CD4-positive, CD25-positive, alpha-beta regulatory T cell (primary cell): ENCODE results near the gene GLB1L. TPM values are rescaled to one million over a fixed set of nuclear protein-coding genes. Genes with fewer than 3 reads are reported as not detected.
"Not testable (repeated sequence)": the region's sequence is repeated elsewhere in the genome, so short reads cannot be mapped to it uniquely, and the experiment has no call there.

ENCODE experiments used
- ATAC-seq, 2 donors: fragments of 150-1000 bp; cut with Tn5 transposase; one replicate each; pipeline ENCODE4 v1.10.0; 2021; ENCODE audit warnings: low read depth in 2 of 2, moderate number of reproducible peaks in 2 of 2, moderate library complexity in 1 of 2
- DNase-seq, 3 donors: peaks; one replicate each; pipeline versions ENCODE4 v3.0.0 to v3.0.0-alpha.2; 2012 to 2022; ENCODE audit warnings: mixed read lengths in 1 of 3
- H3K27ac ChIP-seq: one replicate; pipeline ENCODE4 v1.7.0; 2013; ENCODE audit warnings: mild to moderate bottlenecking, low read length; ENCODE audit not compliant: insufficient read depth, poor library complexity, severe bottlenecking
- H3K27me3 ChIP-seq: one replicate; pipeline ENCODE4 v1.7.0; 2013; ENCODE audit warnings: low read length; ENCODE audit not compliant: control insufficient read depth, insufficient read depth
- H3K36me3 ChIP-seq: one replicate; pipeline ENCODE4 v1.7.0; 2013; ENCODE audit warnings: mild to moderate bottlenecking, low read length, moderate library complexity; ENCODE audit not compliant: control insufficient read depth, insufficient read depth
- H3K4me1 ChIP-seq: 2 replicates; pipeline ENCODE4 v1.7.0; 2013; ENCODE audit warnings: mild to moderate bottlenecking, low read length; ENCODE audit not compliant: insufficient read depth, control insufficient read depth, poor library complexity, severe bottlenecking
- H3K4me3 ChIP-seq: one replicate; pipeline ENCODE4 v1.7.0; 2013; ENCODE audit warnings: low read depth, mild to moderate bottlenecking, low read length, moderate library complexity
- H3K9me3 ChIP-seq, 2 experiments: 1 replicate in 1 of 2; 2 replicates in 1 of 2; pipeline ENCODE4 v1.7.0; 2013; ENCODE audit warnings: low read length in 2 of 2, mild to moderate bottlenecking in 1 of 2, moderate library complexity in 1 of 2; ENCODE audit not compliant: control insufficient read depth in 2 of 2
- H3K27ac Mint-ChIP-seq, 3 donors: one replicate each; pipeline ENCODE4 v1.8.0; 2020 to 2022; ENCODE audit warnings: mild to moderate bottlenecking in 3 of 3, mixed read lengths in 3 of 3, moderate library complexity in 2 of 3
- H3K27me3 Mint-ChIP-seq: one replicate; pipeline ENCODE4 v1.8.0; 2022; ENCODE audit warnings: mild to moderate bottlenecking, mixed read lengths
- H3K36me3 Mint-ChIP-seq: one replicate; pipeline ENCODE4 v1.8.0; 2020; ENCODE audit warnings: mixed read lengths
- H3K4me1 Mint-ChIP-seq, 4 donors: one replicate each; pipeline ENCODE4 v1.8.0; 2020 to 2022; ENCODE audit warnings: mixed read lengths in 4 of 4, mild to moderate bottlenecking in 1 of 4
- H3K4me3 Mint-ChIP-seq, 4 donors: one replicate each; pipeline ENCODE4 v1.8.0; 2020 to 2022; ENCODE audit warnings: mild to moderate bottlenecking in 4 of 4, mixed read lengths in 4 of 4, moderate library complexity in 3 of 4
- H3K9me3 Mint-ChIP-seq, 7 donors: one replicate each; pipeline ENCODE4 v1.8.0; 2020 to 2022; ENCODE audit warnings: mixed read lengths in 7 of 7, mild to moderate bottlenecking in 3 of 7, moderate library complexity in 2 of 7
- polyA plus RNA-seq, 4 donors: library from polyadenylated mRNA; unstranded; fragments of 300-500 nt; fragmentation: Illumina TruSeq; gene quantifications; one replicate each; pipeline ENCODE4 v1.2.3, GENCODE V29; 2021
- total RNA-seq: library from RNA; stranded (reverse); gene quantifications from one replicate; pipeline ENCODE4 v1.2.3, GENCODE V29; 2022

GLB1L gene
- total and polyA plus RNA-seq, 5 donors from 2014 or later: 0.78 to 1.1 (median 0.88) TPM; not detected in 1

DNA sequence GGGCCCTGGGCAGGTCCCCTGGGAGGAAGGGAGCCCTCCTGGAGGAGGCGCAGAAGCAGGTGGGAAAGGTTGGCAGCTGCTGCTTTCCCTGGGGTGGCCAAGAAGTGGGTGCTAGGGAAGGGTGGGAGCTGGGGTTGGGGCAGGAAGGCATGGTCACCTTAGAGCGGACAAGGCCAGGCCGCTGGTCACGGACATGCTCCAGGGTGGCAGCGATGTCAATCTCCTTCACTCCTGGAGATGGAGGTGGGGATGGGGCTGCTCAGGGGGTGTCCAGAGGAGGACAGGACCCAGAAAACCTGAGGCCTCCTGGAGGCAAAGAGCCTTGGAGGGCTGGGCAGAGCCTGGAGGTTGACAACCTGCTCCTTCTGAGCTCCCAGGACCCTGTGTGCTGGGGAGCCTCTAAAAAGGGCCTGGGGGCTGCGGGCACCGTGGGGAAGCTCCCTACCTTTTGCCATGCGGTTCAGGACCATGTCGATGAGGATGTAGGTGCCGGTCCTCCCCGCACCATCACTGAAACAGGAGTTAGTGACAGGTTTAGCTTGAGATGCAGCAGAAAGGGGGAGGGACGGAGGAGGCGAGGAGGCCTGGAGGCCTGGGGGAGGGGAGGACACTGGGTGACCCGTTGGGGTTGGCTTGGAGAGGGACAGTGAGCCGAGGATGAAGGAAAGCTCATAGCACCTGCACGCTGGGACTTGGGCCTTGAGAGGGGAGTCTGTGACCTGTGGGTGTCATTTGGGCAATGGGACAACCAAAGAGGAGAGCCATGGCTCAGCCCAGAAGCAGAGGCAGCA lies 45.3 kb upstream of the GLB1L start:
- peaks cover 0 to 9% (median 1%) of the 10 kb centered on the region in 4 donors for H3K4me1 Mint-ChIP-seq
- no peaks in the 10 kb centered on the region for H3K9me3 Mint-ChIP-seq
- Histone ChIP-seq H3K9me3 (no peaks in the 10 kb centered on the region), H3K27me3 (no peaks in the 10 kb centered on the region), H3K36me3 (peaks cover 2% of the 10 kb centered on the region), H3K27ac (no peak overlapping the region), H3K4me1 (peaks cover 12% of the 10 kb centered on the region), H3K4me3 (no peak overlapping the region)
- no peaks in the 10 kb centered on the region for H3K36me3 Mint-ChIP-seq
- H3K27ac Mint-ChIP-seq: no peak overlapping the region
- H3K4me3 Mint-ChIP-seq: peak overlapping the region in 1 of 4 donors; percentile 32
- H3K27me3 Mint-ChIP-seq: peaks cover 6% of the 10 kb centered on the region
- ATAC-seq (no peak), DNase-seq (no peak)

DNA sequence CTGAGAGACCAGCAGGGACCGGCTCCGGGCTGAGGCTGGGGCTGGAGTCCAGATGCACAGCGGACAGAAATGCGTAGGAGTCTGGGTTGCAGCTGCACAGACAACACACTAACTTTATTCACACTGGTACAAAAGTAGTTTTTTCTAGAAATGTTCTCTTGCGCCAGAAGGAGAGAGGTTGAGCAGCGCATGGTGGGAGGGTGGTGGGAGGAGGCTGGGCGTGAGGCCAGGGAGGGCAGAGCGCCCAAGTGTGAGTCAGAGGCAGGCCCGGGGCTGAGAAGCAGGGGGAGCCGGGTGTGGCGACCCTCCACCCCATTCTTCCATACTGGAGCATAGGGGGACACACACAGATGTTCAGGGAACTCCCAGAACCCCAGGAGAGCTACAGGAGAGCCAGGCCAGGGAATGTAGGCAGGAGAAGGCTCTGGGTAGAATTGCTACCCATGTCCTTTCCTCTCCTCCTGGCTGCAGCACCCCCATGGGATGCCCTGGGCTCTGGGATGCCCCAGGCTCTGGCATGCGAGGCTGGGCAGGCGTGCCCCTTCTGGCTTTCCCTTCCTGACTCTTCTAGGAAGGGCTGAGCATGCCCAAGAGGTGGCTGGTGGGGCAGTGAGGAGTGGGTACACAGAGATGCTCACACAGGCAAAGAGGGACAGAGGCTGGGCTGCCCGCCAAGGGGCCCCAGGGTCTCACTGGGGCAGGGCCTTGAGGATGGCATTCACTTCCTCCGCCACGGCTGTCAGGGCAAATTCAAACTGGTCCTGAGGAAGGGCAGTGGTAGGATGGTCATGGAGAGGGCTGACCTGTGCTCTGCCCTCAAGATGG lies 44.5 kb upstream of the GLB1L start:
- H3K27me3 ChIP-seq: no peaks in the 10 kb centered on the region
- H3K27me3 Mint-ChIP-seq: peaks cover 5% of the 10 kb centered on the region
- H3K4me3 ChIP-seq: no peak overlapping the region
- no peak for DNase-seq
- H3K4me1 ChIP-seq: peaks cover 11% of the 10 kb centered on the region
- H3K9me3 ChIP-seq: no peaks in the 10 kb centered on the region
- H3K27ac ChIP-seq: no peak overlapping the region
- H3K36me3 ChIP-seq: peaks cover 11% of the 10 kb centered on the region
- H3K36me3 Mint-ChIP-seq: peaks cover 4% of the 10 kb centered on the region
- peak overlapping the region in 1 of 4 donors; percentile 47 for H3K4me3 Mint-ChIP-seq
- H3K27ac Mint-ChIP-seq: no peak overlapping the region
- ATAC-seq: no peak
- H3K9me3 Mint-ChIP-seq: no peaks in the 10 kb centered on the region
- H3K4me1 Mint-ChIP-seq: peaks cover 0 to 6% (median 0%) of the 10 kb centered on the region in 4 donors

DNA sequence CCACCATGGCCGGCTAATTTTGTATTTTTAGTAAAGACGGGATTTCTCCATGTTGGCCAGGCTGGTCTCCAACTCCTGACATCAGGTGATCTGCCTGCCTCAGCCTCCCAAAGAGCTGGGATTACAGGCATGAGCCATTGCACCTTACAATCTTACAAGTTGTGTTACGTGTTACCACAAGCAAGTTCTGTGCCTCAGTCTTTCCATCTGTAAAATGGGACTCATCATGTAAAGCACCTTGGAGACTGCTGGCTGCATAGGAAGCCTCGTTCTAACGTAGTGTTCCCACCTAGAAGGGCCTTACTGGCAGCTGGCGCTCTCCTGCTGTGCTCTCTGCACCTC lies 43.9 kb upstream of the GLB1L start:
- Mint-ChIP-seq H3K36me3 (peaks cover 4% of the 10 kb centered on the region), H3K9me3 (no peaks in the 10 kb centered on the region), H3K4me3 (peak overlapping the region in 1 of 4 donors; percentile 47), H3K27me3 (peaks cover 5% of the 10 kb centered on the region), H3K27ac (no peak overlapping the region), H3K4me1 (peaks cover 0 to 4% (median 0%) of the 10 kb centered on the region in 4 donors)
- Histone ChIP-seq H3K36me3 (peaks cover 16% of the 10 kb centered on the region), H3K27ac (no peak overlapping the region), H3K4me1 (peaks cover 5% of the 10 kb centered on the region), H3K27me3 (no peaks in the 10 kb centered on the region), H3K9me3 (no peaks in the 10 kb centered on the region), H3K4me3 (no peak overlapping the region)
- ATAC-seq (no peak), DNase-seq (no peak)

DNA sequence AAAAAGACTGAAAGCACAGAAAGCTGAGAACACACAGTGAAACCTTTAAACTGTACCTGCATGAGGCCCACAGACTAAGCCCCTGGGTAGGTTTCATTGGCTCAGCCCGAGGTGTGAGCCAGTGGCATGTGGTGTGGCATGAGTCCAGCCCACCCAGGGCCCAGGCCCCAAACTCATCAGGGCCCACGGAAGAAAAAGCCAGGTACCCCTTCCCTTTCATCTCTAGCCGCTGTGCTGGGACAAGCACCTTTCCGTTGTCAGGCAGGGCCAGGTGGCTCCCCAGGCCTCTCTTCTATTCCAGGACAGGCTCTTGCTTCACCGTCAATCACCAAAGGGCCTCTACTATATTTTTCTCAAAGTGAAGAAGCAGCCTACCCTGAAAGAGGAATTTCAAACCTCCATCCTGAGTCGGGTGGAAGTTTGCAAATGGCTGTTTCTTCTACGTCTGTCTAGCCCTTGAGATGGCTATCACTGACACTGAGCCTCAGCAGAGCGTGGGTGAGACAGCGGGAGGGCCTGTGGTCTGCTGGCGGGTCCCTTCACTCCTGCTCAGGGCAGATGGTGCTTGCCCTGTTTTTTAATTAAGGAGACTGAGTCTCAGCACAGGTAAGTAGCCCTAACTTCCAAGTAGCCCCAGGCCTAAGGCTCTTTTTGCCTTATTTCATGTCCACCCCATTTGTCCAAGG lies 42.5 kb upstream of the GLB1L start:
- peaks cover 3% of the 10 kb centered on the region for H3K27me3 Mint-ChIP-seq
- H3K27ac Mint-ChIP-seq: peak overlapping the region in 1 of 3 donors; percentile 2
- H3K4me3 Mint-ChIP-seq: no peak overlapping the region
- no peaks in the 10 kb centered on the region for H3K9me3 Mint-ChIP-seq
- H3K36me3 ChIP-seq: peaks cover 30% of the 10 kb centered on the region
- DNase-seq: no peak
- H3K27me3 ChIP-seq: no peaks in the 10 kb centered on the region
- no peak overlapping the region for H3K4me3 ChIP-seq
- peaks cover 0 to 14% (median 4%) of the 10 kb centered on the region in 4 donors for H3K4me1 Mint-ChIP-seq
- no peaks in the 10 kb centered on the region for H3K9me3 ChIP-seq
- peaks cover 4% of the 10 kb centered on the region for H3K4me1 ChIP-seq
- no peak for ATAC-seq
- H3K27ac ChIP-seq: peak overlapping the region; percentile 31
- peaks cover 14% of the 10 kb centered on the region for H3K36me3 Mint-ChIP-seq

DNA sequence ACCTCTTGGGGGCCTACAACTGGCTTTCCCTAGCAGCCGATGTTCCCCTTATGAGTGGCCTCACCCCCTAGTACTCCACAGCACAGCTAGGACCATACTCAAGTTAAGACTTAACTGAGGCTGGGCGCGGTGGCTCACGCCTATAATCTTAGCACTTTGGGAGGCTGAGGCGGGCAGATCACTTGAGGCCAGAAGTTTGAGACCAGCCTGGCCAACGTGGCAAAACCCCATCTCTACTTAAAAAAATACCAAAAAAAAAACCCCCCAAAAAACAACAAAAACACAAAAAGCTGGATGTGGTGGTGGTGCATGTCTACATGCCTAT lies 41.8 kb upstream of the GLB1L start:
- Mint-ChIP-seq H3K4me1 (peaks cover 2 to 20% (median 6%) of the 10 kb centered on the region in 4 donors), H3K36me3 (peaks cover 15% of the 10 kb centered on the region)
- not testable (repeated sequence) for H3K9me3 Mint-ChIP-seq, ATAC-seq, H3K4me3 ChIP-seq, H3K27me3 Mint-ChIP-seq, H3K27ac Mint-ChIP-seq, H3K4me3 Mint-ChIP-seq, H3K9me3 ChIP-seq, DNase-seq, H3K4me1 ChIP-seq, H3K27me3 ChIP-seq, H3K27ac ChIP-seq
- H3K36me3 ChIP-seq: peaks cover 37% of the 10 kb centered on the region

DNA sequence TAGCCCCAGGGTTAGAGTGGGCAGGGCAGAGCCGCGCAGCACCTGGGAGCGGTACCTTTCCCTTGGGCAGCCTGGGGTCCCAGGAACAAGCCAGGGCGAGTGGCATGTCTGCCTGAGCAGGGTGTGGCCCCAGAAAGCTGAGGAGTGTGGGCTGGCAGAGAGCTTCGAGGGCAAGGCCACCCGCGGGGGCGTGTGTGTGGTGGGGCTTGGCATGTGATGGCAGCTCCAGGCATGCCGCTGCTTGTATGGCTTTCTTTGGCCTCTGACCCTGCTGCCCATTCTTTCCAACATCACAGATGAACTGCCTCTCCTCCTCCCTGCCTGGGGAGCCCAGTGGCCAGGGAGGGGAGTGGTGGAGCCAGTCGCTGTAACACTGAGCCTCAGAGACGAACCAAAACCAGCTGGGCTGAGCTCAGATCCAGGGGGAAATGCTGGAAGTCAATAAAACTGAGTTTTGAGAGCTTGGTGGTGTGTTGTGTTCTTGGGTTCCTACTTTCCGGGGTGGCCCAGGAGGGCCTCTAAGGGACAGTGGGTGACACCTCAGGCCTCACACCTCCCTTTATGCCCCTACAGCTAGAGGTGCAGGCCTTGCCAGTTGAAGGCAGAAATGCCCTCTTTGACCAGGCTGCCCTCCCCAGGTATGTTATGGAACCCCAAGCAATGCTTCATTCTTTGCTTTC lies 41.3 kb upstream of the GLB1L start:
- Histone ChIP-seq H3K4me1 (peaks cover 4% of the 10 kb centered on the region), H3K4me3 (no peak overlapping the region), H3K36me3 (peaks cover 42% of the 10 kb centered on the region), H3K9me3 (no peaks in the 10 kb centered on the region), H3K27me3 (no peaks in the 10 kb centered on the region), H3K27ac (no peak overlapping the region)
- ATAC-seq: no peak
- Mint-ChIP-seq H3K9me3 (no peaks in the 10 kb centered on the region), H3K4me3 (peak overlapping the region in 1 of 4 donors; percentile 80), H3K27ac (peak overlapping the region in 2 of 3 donors; percentile 60 to 63), H3K4me1 (peaks cover 3 to 24% (median 7%) of the 10 kb centered on the region in 4 donors), H3K36me3 (peaks cover 16% of the 10 kb centered on the region), H3K27me3 (peaks cover 4% of the 10 kb centered on the region)
- DNase-seq: no peak

DNA sequence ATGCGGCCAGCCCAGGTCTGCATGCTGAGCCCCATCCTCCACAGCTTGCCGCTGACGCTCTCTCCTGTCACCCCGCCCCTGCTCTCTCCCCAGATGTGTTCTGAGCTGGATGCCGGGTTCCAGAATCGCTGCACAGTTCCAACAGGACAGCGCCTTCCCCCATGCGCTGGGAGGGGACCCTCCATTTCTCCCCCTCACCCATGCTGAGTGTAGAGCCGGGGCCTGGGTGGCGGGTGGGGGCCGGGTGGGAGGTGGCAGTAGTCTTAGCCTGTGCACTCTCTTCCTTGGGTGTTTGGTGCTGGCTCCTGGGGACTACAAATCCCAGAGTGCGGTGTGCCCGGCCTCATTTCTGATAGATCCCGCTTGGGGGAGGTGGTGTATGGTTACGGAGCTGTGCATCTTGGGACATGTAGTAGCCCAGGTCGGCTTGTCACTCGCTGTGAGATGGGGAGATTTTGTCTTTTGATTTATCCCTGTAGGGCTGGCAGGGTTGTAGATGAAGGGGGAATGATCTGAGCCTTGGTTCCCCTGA lies 40.7 kb upstream of the GLB1L start:
- H3K36me3 Mint-ChIP-seq: peaks cover 22% of the 10 kb centered on the region
- H3K4me3 Mint-ChIP-seq: no peak overlapping the region
- peaks cover 48% of the 10 kb centered on the region for H3K36me3 ChIP-seq

More for the DNA sequence above, 40.7 kb upstream of the GLB1L start:
- H3K9me3 Mint-ChIP-seq: no peaks in the 10 kb centered on the region
- ATAC-seq: no peak
- peaks cover 6 to 30% (median 8%) of the 10 kb centered on the region in 4 donors for H3K4me1 Mint-ChIP-seq
- Histone ChIP-seq H3K27me3 (no peaks in the 10 kb centered on the region), H3K4me3 (no peak overlapping the region), H3K9me3 (no peaks in the 10 kb centered on the region), H3K4me1 (peaks cover 4% of the 10 kb centered on the region), H3K27ac (no peak overlapping the region)
- DNase-seq: no peak
- H3K27me3 Mint-ChIP-seq: peaks cover 4% of the 10 kb centered on the region
- H3K27ac Mint-ChIP-seq: peak overlapping the region in 2 of 3 donors; percentile 60 to 63
